NCI-H2227 (cell line): ENCODE data around the gene S100PBP.

ENCODE experiments used
- DNase-seq: peaks from one replicate; lab custom pipeline; 2025; ENCODE audit not compliant: unreplicated experiment; lab: John Stamatoyannopoulos, UW

Gene S100PBP

GRCh38 chr1:32818804-32819541 lies 1.5 kb downstream of the S100PBP start:
- DNase-seq: no peak

- no peak for DNase-seq
These were observed 7.7 kb downstream of the S100PBP start for GRCh38 chr1:32825181-32825580.

GRCh38 chr1:32828341-32828740 lies 10.9 kb downstream of the S100PBP start:
- DNase-seq: peak; percentile 33

DNA sequence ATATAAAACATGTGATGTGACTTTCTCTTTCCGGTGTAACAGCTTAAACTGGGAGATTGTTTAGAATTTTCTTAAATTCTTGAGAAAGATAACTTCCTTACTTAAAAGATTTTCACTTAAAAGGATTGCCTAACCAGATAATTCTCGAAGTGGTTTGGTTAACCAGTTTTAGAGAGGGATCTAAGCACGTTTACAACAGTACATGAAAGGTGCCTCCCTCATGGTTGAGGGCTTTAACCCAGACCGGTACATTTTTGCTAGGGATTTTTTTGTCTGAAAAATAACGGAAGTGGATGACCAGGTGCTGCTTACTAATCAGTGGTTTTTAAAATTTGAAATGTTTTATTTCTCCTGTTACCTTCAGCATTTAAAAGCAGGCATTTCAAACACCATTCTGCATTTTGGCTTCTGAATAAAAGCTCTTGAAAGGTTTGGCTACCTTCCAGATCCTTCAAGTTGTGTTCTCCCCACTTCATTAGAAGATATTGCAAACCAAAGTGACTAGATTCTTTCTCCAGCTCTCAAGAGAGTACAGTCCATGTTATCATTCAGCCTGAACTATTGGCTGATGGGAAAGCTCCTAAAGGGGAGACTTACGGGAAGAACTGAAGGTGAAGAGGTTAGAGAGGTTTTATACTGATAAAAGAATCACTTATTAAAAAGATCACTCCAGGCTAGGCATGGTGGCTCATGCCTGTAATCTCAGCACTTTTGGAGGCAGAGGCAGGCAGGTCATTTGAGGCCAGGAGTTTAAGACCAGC lies 12.8 kb downstream of the S100PBP start:
- DNase-seq: no peak

DNA sequence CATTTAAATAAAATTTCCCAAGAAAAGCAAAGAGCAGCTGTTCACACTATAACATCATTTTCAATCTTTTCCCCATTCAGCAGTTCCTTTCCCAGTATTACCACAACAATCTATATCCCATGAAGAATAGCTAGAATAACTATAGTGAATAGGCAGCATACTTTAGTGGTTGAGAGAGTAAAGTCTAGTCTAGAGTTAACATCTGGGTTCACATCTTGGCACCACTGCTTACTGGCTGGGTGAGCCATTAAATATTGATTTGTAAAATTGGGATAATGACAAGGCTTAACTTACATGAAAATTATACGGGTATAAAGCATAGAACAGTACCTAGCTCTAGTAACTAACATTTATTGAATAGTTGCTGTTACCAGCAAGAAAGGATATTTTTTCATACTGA lies 14.4 kb downstream of the S100PBP start:
- DNase-seq: no peak

DNA sequence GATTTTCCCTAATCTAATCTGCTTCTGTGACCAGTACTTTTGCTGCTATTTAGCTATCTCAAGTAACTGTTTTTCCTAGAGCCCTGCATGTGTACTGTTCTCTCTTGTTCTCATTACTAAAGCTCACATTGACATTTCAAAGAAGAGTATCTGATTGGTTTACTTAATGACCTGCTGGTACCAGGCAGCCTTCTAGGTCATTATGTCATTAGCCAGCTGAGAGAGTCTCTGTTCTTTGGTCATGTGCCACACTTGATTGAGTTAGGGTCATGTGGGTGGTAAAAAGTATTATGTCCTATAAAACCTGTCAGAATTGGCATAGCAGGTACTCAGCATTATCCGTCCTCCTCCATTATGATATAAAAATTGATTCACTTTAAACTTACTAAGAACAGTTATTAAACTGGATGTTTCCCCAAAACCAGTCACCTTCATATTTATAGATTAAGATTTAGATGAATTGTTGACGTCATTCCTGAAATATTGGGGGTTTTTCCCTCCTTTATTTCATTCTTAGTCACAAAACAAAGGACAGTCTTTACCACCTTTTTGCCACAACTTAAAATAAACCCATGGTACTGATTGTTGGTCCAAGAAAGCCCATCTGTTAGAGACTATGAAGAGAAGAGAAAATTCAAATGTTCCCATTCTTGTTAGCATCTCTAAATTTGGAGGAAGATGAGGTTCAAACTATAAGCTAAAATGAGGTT lies 31.1 kb downstream of the S100PBP start:
- no peak for DNase-seq

GRCh38 chr1:32855861-32856617 lies 38.6 kb downstream of the S100PBP start:
- no peak for DNase-seq

GRCh38 chr1:32858136-32858535 lies 40.7 kb downstream of the S100PBP start:
- DNase-seq: no peak

- no peak for DNase-seq
These were observed 41.3 kb downstream of the S100PBP start for GRCh38 chr1:32858791-32859190.

DNA sequence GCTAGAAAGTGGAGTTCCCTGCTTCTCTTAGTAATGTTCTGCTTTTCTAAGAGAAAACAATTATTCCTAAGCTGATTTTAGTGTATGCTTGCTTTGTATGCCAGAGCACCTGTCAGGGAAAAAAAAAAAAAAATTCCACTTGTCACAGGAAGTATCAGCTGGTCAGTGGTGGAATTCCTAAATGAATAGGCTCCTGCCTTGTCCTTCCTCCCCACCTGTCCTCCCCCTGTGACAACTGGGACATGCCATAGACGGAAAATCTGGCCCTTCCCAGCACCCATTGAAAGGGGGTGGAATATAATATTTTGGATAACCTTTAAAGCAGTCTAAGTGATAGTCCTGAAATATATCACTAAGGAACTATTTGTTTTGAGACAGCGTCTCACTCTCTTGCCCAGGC lies 42.5 kb downstream of the S100PBP start:
- no peak for DNase-seq

- no peak for DNase-seq
These were observed 43.1 kb downstream of the S100PBP start for GRCh38 chr1:32860566-32860965.

DNA sequence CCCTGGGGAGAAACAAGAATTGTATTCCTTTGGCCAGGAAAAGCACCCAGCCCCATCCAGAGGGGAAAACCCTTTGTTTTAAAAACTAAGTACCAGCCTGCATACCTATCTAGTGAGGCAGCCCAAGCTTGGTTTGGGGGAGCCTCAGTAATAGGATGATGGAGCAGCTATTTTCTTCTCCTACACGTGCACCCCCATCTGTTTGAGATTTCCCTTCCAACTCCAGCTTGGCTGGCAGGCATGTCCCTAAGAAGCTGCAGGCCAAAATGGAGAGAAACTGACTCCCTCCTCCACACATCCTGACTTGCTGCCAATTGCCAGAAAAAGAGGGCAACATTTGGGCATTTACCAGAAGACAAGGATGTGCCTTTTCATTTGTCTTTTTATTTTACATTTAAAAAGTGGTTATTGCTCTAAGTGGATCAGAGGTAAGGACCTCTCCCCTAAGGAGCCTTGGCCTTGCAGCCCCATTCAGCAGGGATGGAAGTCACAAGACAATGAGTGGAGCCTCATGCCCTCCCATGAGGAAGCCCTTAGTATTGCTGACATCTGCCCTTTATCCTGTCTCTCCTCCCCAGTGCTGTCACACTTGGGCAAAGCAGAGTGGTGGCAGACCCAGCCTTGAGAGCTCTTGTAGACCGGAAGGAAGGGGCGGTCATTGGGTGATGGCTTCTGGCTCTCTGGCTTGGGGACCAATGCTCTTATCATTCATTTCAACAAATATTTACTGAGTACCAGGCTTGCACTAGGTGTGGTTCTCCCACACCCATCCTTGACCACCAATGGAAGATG lies 44.6 kb downstream of the S100PBP start:
- DNase-seq: no peak

- DNase-seq: no peak
These were observed 45.9 kb downstream of the S100PBP start for GRCh38 chr1:32863218-32863880.

DNA sequence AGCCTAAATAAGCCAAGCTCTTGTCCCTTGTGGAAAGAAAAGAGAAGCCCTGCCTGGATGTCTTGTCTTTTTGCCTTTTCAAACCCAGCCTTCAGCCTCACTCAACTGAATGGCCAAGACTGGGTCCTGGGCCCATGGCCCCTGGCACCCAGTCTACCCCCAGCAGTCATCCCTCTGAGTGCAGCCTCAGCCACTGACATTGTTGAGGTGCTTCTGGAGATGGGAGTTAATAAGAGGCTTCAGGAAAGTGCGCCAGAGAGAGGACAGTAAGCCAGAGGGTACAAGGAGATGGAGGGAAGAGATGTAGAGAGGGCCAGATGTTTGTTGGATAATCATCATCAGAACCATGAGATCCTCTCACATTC lies 46.4 kb downstream of the S100PBP start:
- DNase-seq: no peak

GRCh38 chr1:32864375-32865019 lies 47.0 kb downstream of the S100PBP start:
- DNase-seq: no peak

GRCh38 chr1:32865639-32866405 lies 48.4 kb downstream of the S100PBP start:
- DNase-seq: no peak

- DNase-seq: no peak
These were observed 49.7 kb downstream of the S100PBP start for GRCh38 chr1:32867151-32867550.

DNA sequence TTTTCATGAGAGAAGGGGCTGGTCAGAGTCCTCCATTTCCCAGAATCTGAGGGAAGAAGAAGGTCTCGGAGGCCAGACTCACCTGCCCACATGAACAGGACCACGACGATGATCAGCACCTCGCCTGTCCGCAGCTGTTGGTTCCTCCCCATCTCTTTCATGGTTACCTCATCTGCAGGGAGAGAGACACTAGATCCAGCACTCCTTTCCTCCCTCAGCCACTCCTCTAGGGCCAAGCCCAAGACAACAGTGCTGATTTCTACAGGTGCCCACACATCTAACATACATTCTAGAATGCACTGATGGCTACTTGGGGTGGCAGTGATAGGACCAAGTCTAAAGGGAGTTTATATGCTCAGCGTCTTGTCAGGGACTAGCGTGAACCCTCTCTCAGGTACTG lies 50.2 kb downstream of the S100PBP start:
- DNase-seq: no peak

GRCh38 chr1:32868085-32868484 lies 50.6 kb downstream of the S100PBP start:
- no peak for DNase-seq
